Thyroid gland (tissue), 4 donors: Measurements from ENCODE around the gene PNLDC1.

Source experiments
- POLR2A ChIP-seq, 2 donors: fragments of 450-650 bp; IDR thresholded peaks; one replicate each; pipeline ENCODE4 v1.6.1; 2017; ENCODE audit warnings: antibody characterized with exemption in 2 of 2, mild to moderate bottlenecking in 2 of 2, moderate library complexity in 1 of 2
- TF ChIP-seq, protein P1 (sequence below), 6 experiments: fragments of 200-600 bp in 3 of 6; fragments of 450-650 bp in 3 of 6; sonication (generic) in 3 of 6; IDR thresholded peaks; one replicate each; pipeline ENCODE4 v1.5.1; 2016 to 2019; ENCODE audit warnings: antibody characterized with exemption in 6 of 6, mild to moderate bottlenecking in 2 of 6, inconsistent platforms in 1 of 6, moderate library complexity in 1 of 6

DNA sequence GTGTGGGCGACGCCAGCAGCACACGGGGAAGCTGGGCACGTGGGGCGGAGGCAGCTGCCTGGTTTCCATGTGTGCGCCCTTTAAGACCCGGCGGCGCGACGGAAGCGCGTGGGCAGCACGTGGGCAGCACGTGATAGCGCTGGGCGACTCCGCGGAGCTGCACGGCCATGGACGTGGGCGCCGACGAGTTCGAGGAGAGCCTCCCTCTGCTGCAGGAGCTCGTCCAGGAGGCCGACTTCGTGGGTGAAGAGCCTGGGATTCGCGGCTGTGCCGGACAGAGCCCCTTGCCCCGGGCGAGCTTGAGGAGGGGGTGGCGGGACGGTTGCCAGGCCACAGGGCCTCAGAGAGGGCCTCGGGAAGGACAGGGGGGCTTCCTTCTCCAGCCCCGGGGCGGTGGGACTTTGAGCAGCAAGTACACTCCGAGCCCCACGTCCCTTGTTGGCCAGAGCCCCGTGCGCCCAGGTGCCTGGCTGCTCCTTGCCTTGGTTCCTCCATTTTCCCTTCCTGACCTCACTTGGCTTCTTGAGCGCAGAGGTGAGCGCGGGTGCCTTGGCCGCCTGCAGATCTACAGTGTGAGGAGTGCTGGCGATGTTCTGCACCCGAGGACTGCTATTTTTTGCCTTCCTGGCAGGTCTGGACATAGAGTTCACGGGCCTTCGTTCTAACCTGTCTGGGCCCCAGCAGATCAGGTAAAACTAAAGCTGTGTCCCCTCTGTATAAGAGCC, at the start of gene PNLDC1:
- TF ChIP-seq, protein P1, sequence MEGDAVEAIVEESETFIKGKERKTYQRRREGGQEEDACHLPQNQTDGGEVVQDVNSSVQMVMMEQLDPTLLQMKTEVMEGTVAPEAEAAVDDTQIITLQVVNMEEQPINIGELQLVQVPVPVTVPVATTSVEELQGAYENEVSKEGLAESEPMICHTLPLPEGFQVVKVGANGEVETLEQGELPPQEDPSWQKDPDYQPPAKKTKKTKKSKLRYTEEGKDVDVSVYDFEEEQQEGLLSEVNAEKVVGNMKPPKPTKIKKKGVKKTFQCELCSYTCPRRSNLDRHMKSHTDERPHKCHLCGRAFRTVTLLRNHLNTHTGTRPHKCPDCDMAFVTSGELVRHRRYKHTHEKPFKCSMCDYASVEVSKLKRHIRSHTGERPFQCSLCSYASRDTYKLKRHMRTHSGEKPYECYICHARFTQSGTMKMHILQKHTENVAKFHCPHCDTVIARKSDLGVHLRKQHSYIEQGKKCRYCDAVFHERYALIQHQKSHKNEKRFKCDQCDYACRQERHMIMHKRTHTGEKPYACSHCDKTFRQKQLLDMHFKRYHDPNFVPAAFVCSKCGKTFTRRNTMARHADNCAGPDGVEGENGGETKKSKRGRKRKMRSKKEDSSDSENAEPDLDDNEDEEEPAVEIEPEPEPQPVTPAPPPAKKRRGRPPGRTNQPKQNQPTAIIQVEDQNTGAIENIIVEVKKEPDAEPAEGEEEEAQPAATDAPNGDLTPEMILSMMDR (IDR thresholded peaks at IDR 0.05), result no peak
- TF ChIP-seq POLR2A (IDR thresholded peaks at IDR 0.05), result no peak
